CD4-positive, alpha-beta T cell treated with Interleukin-6 at 100 ng/mL for 8 hours (primary cell): ENCODE results near the gene CHST8.
"Not testable (repeated sequence)": the region's sequence is repeated elsewhere in the genome, so short reads cannot be mapped to it uniquely, and the experiment has no call there.

ENCODE experiments used
- DNase-seq: peaks from one replicate; pipeline ENCODE4 v3.0.0-alpha.2; 2020; ENCODE audit warnings: mixed read lengths, low spot score

Gene CHST8

GRCh38 chr19:33690378-33691029, 68.8 kb downstream of the CHST8 start:
- no peak for DNase-seq

- no peak for DNase-seq
Observed at GRCh38 chr19:33691030-33691427, 69.3 kb downstream of the CHST8 start.

GRCh38 chr19:33691736-33692135, 70.0 kb downstream of the CHST8 start:
- no peak for DNase-seq

GRCh38 chr19:33693678-33694077, 71.9 kb downstream of the CHST8 start:
- no peak for DNase-seq

GRCh38 chr19:33695547-33695946, 73.8 kb downstream of the CHST8 start:
- DNase-seq, result not testable (repeated sequence)

GRCh38 chr19:33697766-33698165, 76.0 kb downstream of the CHST8 start:
- no peak for DNase-seq

- no peak for DNase-seq
Observed at GRCh38 chr19:33698576-33699435, 77.1 kb downstream of the CHST8 start.

- DNase-seq, result no peak
Observed at GRCh38 chr19:33699754-33700407, 78.1 kb downstream of the CHST8 start.

- DNase-seq, result no peak
Observed at GRCh38 chr19:33700408-33701013, 78.8 kb downstream of the CHST8 start.

GRCh38 chr19:33701565-33701964, 79.8 kb downstream of the CHST8 start:
- DNase-seq, result no peak

GRCh38 chr19:33702606-33703437, 81.1 kb downstream of the CHST8 start:
- no peak for DNase-seq

GRCh38 chr19:33703438-33703750, 81.6 kb downstream of the CHST8 start:
- DNase-seq, result no peak

- DNase-seq, result no peak
Observed at GRCh38 chr19:33703821-33704220, 82.1 kb downstream of the CHST8 start.

- no peak for DNase-seq
Observed at GRCh38 chr19:33704271-33704670, 82.5 kb downstream of the CHST8 start.

GRCh38 chr19:33705090-33705847, 83.5 kb downstream of the CHST8 start:
- DNase-seq, result no peak

- DNase-seq, result no peak
Observed at GRCh38 chr19:33705860-33706259, 84.1 kb downstream of the CHST8 start.

- DNase-seq, result no peak
Observed at GRCh38 chr19:33706631-33707030, 84.9 kb downstream of the CHST8 start.

GRCh38 chr19:33712268-33712667, 90.5 kb downstream of the CHST8 start:
- DNase-seq, result no peak

- no peak for DNase-seq
Observed at GRCh38 chr19:33713194-33713593, 91.4 kb downstream of the CHST8 start.

- DNase-seq, result no peak
Observed at GRCh38 chr19:33714149-33714548, 92.4 kb downstream of the CHST8 start.

GRCh38 chr19:33715462-33715861, 93.7 kb downstream of the CHST8 start:
- DNase-seq, result no peak
